Right lobe of liver (tissue), 6 donors: ENCODE measurements around the gene SBSN. TPM values are rescaled to one million over a fixed set of nuclear protein-coding genes. Genes with fewer than 3 reads are reported as not detected.
A peak's percentile ranks its signal among the peaks of the same experiment; 100 is the strongest.

Experiments
- ATAC-seq, 4 donors: fragments of 200-7000 bp; cut with Tn5 transposase; one replicate each; pipeline ENCODE4 v1.9.1; 2020; ENCODE audit warnings: mild to moderate bottlenecking in 4 of 4, moderate library complexity in 4 of 4
- DNase-seq, 3 donors: peaks; one replicate each; pipeline ENCODE4 v3.0.0-alpha.2; 2020
- H3K27ac ChIP-seq, 3 donors: fragments of 200-600 bp; one replicate each; pipeline ENCODE4 v1.8.0; 2022
- H3K27me3 ChIP-seq, 2 donors: fragments of 200-600 bp; one replicate each; pipeline ENCODE4 v1.8.0; 2022
- H3K36me3 ChIP-seq, 4 donors: fragments of 200-600 bp; sonication (generic) in 1 of 4; one replicate each; pipeline versions ENCODE4 v1.5.1 to v1.8.0; 2017 to 2022; ENCODE audit warnings: control low read depth in 1 of 4
- H3K4me1 ChIP-seq, 4 donors: fragments of 200-600 bp; sonication (generic) in 1 of 4; one replicate each; pipeline versions ENCODE4 v1.5.1 to v1.8.0; 2017 to 2022; ENCODE audit warnings: control low read depth in 1 of 4
- H3K4me3 ChIP-seq, 3 donors: fragments of 200-600 bp; one replicate each; pipeline ENCODE4 v1.8.0; 2022
- H3K9me3 ChIP-seq, 4 donors: fragments of 200-600 bp; sonication (generic) in 1 of 4; one replicate each; pipeline versions ENCODE4 v1.5.1 to v1.8.0; 2017 to 2022; ENCODE audit warnings: control low read depth in 1 of 4
- POLR2A ChIP-seq: fragments of 450-650 bp; IDR thresholded peaks from one replicate; pipeline ENCODE4 v1.6.1; 2017; ENCODE audit warnings: antibody characterized with exemption, mild to moderate bottlenecking
- WGBS: methylation state at CpG from one replicate; pipeline ENCODE4 v1.1.6; 2018; ENCODE audit warnings: low coverage, low lambda C conversion rate; ENCODE audit not compliant: insufficient coverage; ENCODE audit errors: missing lambda C conversion rate; 5-methylcytosine and 5-hydroxymethylcytosine counted together
- intact Hi-C, 2 donors: fragments of 100-400 bp; cut with DNase I; formaldehyde crosslinking; loops; one replicate each; pipeline versions ENCODE4 v1.11.2 to v1.14.1; 2022
- total RNA-seq, 6 experiments: library from RNA; depleted of rRNA in 2 of 6; stranded (reverse); fragments of >200 nt in 2 of 6; fragmentation: NEBNext Ultra II Directional in 3 of 6; extraction: Animal tissue kit (Norgen Biotek cat#: 25700) in 3 of 6; gene quantifications; one replicate each; pipeline versions ENCODE4 v1.1.0 to v1.2.4, GENCODE V29; 2016 to 2023
- TF ChIP-seq, protein P1 (sequence below), 4 donors: fragments of 200-600 bp in 3 of 4; fragments of 450-650 bp in 1 of 4; IDR thresholded peaks; one replicate each; pipeline versions ENCODE4 v1.5.1 to v1.8.0; 2016 to 2022; ENCODE audit warnings: antibody characterized with exemption in 4 of 4, mild to moderate bottlenecking in 2 of 4
- donor health status: DM: no; HTN: yes; CAD: no.
- donor health status: DM: no; HTN: no; CAD: no.
- donor health status: DM: no; HTN: no; CAD: no.
- donor health status: DM: no; HTN: yes; CAD: no.
- donor health status: DM: no; HTN: yes; CAD: no.

The SBSN gene
- total RNA-seq, 6 experiments from 2014 or later: 0.24 TPM; not detected in 5

DNA sequence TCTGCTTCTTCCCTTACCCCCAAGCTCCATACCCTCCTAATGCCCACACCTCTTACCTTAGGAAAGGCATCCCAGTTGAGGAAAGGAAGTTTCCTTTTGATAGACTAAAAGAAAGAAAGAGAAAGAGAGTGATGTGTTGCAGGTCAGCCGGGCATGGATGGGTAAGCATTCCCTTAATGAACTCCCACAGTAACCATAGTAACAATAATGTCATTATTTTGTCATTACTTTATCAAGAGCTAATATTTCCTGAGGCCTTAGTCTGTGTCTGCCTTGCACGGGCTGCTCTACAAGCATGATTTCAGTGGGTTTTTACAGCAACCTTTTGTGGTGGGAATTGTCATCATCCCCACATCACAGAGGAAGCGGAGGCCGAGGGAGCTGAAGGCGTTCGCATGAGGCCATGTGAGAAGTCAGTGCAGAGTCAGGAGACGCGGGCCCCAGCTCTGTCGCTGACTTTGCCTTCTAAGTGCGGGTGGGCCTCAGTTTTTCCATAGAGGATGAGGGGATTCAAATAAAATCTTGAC, 40.4 kb downstream of the SBSN start:
- intact Hi-C loops: no loop called here
- no peaks in the 10 kb centered on the region for H3K36me3 ChIP-seq
- H3K27ac ChIP-seq: no peak overlapping the region
- H3K4me1 ChIP-seq: peaks cover 0 to 11% (median 0%) of the 10 kb centered on the region in 4 donors
- no peak for TF ChIP-seq POLR2A
- TF ChIP-seq, protein P1, sequence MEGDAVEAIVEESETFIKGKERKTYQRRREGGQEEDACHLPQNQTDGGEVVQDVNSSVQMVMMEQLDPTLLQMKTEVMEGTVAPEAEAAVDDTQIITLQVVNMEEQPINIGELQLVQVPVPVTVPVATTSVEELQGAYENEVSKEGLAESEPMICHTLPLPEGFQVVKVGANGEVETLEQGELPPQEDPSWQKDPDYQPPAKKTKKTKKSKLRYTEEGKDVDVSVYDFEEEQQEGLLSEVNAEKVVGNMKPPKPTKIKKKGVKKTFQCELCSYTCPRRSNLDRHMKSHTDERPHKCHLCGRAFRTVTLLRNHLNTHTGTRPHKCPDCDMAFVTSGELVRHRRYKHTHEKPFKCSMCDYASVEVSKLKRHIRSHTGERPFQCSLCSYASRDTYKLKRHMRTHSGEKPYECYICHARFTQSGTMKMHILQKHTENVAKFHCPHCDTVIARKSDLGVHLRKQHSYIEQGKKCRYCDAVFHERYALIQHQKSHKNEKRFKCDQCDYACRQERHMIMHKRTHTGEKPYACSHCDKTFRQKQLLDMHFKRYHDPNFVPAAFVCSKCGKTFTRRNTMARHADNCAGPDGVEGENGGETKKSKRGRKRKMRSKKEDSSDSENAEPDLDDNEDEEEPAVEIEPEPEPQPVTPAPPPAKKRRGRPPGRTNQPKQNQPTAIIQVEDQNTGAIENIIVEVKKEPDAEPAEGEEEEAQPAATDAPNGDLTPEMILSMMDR (IDR thresholded peaks at IDR 0.05): no peak
- no peak overlapping the region for H3K4me3 ChIP-seq
- ATAC-seq: no peak
- H3K9me3 ChIP-seq: no peaks in the 10 kb centered on the region
- DNase-seq: no peak
- WGBS: 79% methylated on average over 10 of the region's 10 CpGs
- H3K27me3 ChIP-seq: no peaks in the 10 kb centered on the region

DNA sequence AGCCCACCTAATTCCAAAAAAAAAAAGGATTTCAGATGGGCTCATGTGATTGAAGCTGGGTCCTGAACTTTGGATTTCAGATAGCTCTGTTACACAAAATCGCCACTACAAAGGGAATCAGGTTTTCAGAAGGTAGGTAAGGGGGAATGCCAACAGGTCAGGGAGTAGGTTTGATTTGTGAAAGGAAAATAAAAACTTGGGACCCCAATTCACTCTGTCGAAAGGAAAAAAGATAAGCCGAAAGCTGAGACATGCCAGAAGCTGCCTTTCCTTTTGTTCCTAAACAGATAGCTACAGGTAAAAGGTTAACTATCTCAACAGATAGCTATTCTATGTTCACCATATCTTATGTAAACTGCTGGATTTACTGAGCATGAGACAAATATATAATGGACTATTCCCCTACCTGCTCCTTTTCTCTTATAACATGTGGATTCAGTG, 41.8 kb downstream of the SBSN start:
- H3K27me3 ChIP-seq: no peaks in the 10 kb centered on the region
- H3K9me3 ChIP-seq: no peaks in the 10 kb centered on the region
- no peaks in the 10 kb centered on the region for H3K36me3 ChIP-seq
- H3K4me1 ChIP-seq: peaks cover 0 to 11% (median 0%) of the 10 kb centered on the region in 4 donors
- intact Hi-C loops: no loop called here
- DNase-seq: no peak
- TF ChIP-seq, protein P1 (IDR thresholded peaks at IDR 0.05): no peak
- TF ChIP-seq POLR2A: no peak
- H3K27ac ChIP-seq: no peak overlapping the region
- ATAC-seq: peak in 2 of 4 donors; percentile 11 to 53
- H3K4me3 ChIP-seq: no peak overlapping the region
- 23% methylated on average over 3 of the region's 3 CpGs for WGBS

DNA sequence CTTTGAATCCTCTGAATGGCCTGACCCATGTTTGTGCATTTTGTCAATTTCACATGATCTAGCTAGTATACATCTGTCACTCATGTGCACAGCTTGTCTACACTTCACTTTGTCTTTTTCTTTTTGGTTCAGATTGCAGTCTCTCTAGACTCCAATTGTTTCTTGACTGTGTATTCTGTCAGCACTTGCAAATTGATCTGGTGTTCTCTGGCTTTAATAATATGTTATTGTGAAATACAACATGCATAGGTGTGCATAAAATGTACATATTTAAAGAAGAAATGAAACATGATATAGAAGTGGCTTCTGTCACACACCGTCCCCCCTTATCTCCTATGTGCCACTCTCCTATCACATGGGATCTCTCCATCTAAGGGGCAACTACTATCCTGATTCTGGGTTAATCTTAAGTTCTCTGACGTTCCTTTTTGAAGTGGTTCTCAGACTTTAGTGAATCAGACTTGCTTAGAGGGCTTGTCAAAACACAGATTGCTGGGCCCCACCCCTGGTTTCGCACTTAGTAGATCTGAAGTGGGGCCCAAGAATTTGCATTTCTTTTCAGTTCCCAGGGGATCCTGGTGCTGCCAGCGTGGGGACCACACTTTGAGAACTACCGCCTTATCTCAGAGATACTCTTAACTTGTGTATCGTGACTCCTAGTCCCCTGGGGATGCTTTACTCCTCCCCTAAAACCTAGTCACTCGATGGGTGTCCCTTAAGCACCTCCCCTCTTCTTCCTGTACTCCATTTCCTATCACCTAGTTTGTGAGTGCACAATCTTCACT, 43.7 kb downstream of the SBSN start:
- Histone ChIP-seq H3K36me3 (no peaks in the 10 kb centered on the region), H3K9me3 (no peaks in the 10 kb centered on the region), H3K27ac (no peak overlapping the region), H3K27me3 (no peaks in the 10 kb centered on the region), H3K4me1 (peaks cover 0 to 11% (median 0%) of the 10 kb centered on the region in 4 donors), H3K4me3 (no peak overlapping the region)
- ATAC-seq: no peak
- intact Hi-C loops: no loop called here
- DNase-seq: no peak
- TF ChIP-seq, protein P1 (IDR thresholded peaks at IDR 0.05): no peak
- TF ChIP-seq POLR2A: no peak
- 87% methylated on average over 7 of the region's 7 CpGs for WGBS

DNA sequence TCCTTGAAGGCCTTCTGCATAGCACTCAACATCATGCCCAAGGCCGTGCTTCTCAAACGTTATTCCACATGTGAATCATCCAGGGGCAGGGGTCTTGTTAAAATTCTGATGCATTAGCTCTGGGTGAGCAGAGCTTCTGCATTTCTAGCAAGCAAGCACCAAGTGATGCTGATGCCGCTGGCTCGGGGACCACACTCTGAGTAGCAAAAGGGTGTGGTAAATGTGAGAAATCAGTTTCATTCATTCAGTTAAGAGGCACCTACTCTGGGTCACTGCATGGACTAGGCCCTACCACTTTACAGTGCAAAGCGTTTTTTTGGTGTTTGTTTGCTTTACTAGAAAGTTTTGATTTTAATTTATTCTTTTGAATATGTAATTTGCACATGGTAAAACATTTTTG, 45.0 kb downstream of the SBSN start:
- Histone ChIP-seq H3K9me3 (no peaks in the 10 kb centered on the region), H3K27me3 (no peaks in the 10 kb centered on the region), H3K4me1 (peaks cover 0 to 11% (median 0%) of the 10 kb centered on the region in 4 donors), H3K27ac (no peak overlapping the region), H3K36me3 (no peaks in the 10 kb centered on the region), H3K4me3 (no peak overlapping the region)
- WGBS: 81% methylated on average over 5 of the region's 5 CpGs
- no peak for TF ChIP-seq POLR2A
- TF ChIP-seq, protein P1 (IDR thresholded peaks at IDR 0.05): no peak
- intact Hi-C loops: no loop called here
- no peak for ATAC-seq
- no peak for DNase-seq
